A549 treated with AZD9567 at 1 μM for 4 hours (cell line): Measurements from ENCODE around the gene RAI1. TPM values are rescaled to one million over a fixed set of nuclear protein-coding genes. Genes with fewer than 3 reads are reported as not detected.

ENCODE experiments used
- total RNA-seq: library from RNA; stranded (reverse); fragments of 200-300 nt; extraction: Qiagen RNA extraction; gene quantifications from 5 replicates; pipeline ENCODE4 v1.2.3, GENCODE V29; 2022; ENCODE audit not compliant: insufficient read depth

Gene RAI1, protein sequence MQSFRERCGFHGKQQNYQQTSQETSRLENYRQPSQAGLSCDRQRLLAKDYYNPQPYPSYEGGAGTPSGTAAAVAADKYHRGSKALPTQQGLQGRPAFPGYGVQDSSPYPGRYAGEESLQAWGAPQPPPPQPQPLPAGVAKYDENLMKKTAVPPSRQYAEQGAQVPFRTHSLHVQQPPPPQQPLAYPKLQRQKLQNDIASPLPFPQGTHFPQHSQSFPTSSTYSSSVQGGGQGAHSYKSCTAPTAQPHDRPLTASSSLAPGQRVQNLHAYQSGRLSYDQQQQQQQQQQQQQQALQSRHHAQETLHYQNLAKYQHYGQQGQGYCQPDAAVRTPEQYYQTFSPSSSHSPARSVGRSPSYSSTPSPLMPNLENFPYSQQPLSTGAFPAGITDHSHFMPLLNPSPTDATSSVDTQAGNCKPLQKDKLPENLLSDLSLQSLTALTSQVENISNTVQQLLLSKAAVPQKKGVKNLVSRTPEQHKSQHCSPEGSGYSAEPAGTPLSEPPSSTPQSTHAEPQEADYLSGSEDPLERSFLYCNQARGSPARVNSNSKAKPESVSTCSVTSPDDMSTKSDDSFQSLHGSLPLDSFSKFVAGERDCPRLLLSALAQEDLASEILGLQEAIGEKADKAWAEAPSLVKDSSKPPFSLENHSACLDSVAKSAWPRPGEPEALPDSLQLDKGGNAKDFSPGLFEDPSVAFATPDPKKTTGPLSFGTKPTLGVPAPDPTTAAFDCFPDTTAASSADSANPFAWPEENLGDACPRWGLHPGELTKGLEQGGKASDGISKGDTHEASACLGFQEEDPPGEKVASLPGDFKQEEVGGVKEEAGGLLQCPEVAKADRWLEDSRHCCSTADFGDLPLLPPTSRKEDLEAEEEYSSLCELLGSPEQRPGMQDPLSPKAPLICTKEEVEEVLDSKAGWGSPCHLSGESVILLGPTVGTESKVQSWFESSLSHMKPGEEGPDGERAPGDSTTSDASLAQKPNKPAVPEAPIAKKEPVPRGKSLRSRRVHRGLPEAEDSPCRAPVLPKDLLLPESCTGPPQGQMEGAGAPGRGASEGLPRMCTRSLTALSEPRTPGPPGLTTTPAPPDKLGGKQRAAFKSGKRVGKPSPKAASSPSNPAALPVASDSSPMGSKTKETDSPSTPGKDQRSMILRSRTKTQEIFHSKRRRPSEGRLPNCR (N-terminal part only)
- 27.1 to 37.4 TPM (median 35.9 TPM) in 5 replicates for total RNA-seq

GRCh38 chr17:17681187-17681743 is at the start of gene RAI1:
Gene RAI1, plus strand, starts transcription at chr17:17681458. Its CDS starts 111,491 bp downstream, at chr17:17792949.

GRCh38 chr17:17836818-17837379 is 155.6 kb downstream of the RAI1 start, which contains the start of gene SREBF1:
Gene SREBF1, minus strand, starts transcription at chr17:17836986. Its CDS starts 169 bp downstream, at chr17:17836817.

Other genes with a start within 250 kb of the RAI1 start
- 19.3 to 21.7 TPM (median 21.2 TPM) in 5 replicates for gene MED9, start 204.5 kb upstream of the RAI1 start, total RNA-seq
- gene RASD1, start 185.1 kb upstream of the RAI1 start, total RNA-seq: 2.2 to 2.6 TPM (median 2.4 TPM) in 4 of 5 replicates, not detected in the other
- 42.2 to 69.6 TPM (median 62.7 TPM) in 5 replicates for gene PEMT, start 89.8 kb upstream of the RAI1 start, total RNA-seq
- gene SREBF1, start 155.5 kb downstream of the RAI1 start, total RNA-seq: 45.5 to 82.2 TPM (median 77.3 TPM) in 5 replicates